Measurements from ENCODE around the gene ZNF711. TPM values are rescaled to one million over a fixed set of nuclear protein-coding genes. Genes with fewer than 3 reads are reported as not detected.

The ZNF711 gene
- total RNA-seq = 1.6 and 2.5 TPM in 2 replicates

GRCh38 chrX:85243761-85244449 lies at the start of gene ZNF711, which contains the start of gene SATL1:
TSS of gene ZNF711 (plus strand) at chrX:85243991. CDS start at chrX:85247573, 3,582 bp downstream.
TSS of gene SATL1 (minus strand) at chrX:85243779. CDS start at chrX:85108968, 134,811 bp downstream.

Other genes starting within 250 kb of the ZNF711 start
- 4.3 and 7.2 TPM in 2 replicates for gene APOOL, start 240.1 kb upstream of the ZNF711 start, total RNA-seq
- gene SATL1, start 212 bp upstream of the ZNF711 start, total RNA-seq = not detected in 2 replicates
- not detected in 2 replicates for gene POF1B, start 135.7 kb downstream of the ZNF711 start, total RNA-seq

Measured in bronchus fibroblast of lung (primary cell).